GM18909 (cell line): ENCODE results near the gene BCL2L2.

Experiments
- ATAC-seq: cut with Tn5 transposase; IDR thresholded peaks from one replicate; pipeline ENCODE4 v1.9.1; 2021; ENCODE audit warnings: mild to moderate bottlenecking; ENCODE audit not compliant: unreplicated experiment, poor library complexity

Gene BCL2L2

GRCh38 chr14:23352506-23353432, 46.1 kb downstream of the BCL2L2 start, which contains the start of gene SLC22A17:
Gene SLC22A17 (minus strand): TSS chr14:23352887.
- ATAC-seq, result no peak

- no peak for ATAC-seq
Measured at GRCh38 chr14:23353433-23353780, 46.8 kb downstream of the BCL2L2 start.

- no peak for ATAC-seq
Measured at GRCh38 chr14:23354990-23355389, 48.4 kb downstream of the BCL2L2 start.

- no peak for ATAC-seq
Measured at GRCh38 chr14:23355871-23356435, 49.3 kb downstream of the BCL2L2 start.

GRCh38 chr14:23356662-23357061, 50.0 kb downstream of the BCL2L2 start:
- ATAC-seq, result no peak

- no peak for ATAC-seq
Measured at GRCh38 chr14:23357261-23357660, 50.6 kb downstream of the BCL2L2 start.

- no peak for ATAC-seq
Measured at GRCh38 chr14:23358042-23358441, 51.4 kb downstream of the BCL2L2 start.

- no peak for ATAC-seq
Measured at GRCh38 chr14:23358553-23359166, 52.0 kb downstream of the BCL2L2 start.

GRCh38 chr14:23359167-23359626, 52.6 kb downstream of the BCL2L2 start:
- no peak for ATAC-seq

GRCh38 chr14:23359722-23360447, 53.3 kb downstream of the BCL2L2 start:
- no peak for ATAC-seq

GRCh38 chr14:23360496-23360895, 53.9 kb downstream of the BCL2L2 start:
- no peak for ATAC-seq

GRCh38 chr14:23361320-23361719, 54.7 kb downstream of the BCL2L2 start:
- ATAC-seq, result no peak
